ENCODE measurements around the gene FHOD1.

FHOD1 gene

DNA sequence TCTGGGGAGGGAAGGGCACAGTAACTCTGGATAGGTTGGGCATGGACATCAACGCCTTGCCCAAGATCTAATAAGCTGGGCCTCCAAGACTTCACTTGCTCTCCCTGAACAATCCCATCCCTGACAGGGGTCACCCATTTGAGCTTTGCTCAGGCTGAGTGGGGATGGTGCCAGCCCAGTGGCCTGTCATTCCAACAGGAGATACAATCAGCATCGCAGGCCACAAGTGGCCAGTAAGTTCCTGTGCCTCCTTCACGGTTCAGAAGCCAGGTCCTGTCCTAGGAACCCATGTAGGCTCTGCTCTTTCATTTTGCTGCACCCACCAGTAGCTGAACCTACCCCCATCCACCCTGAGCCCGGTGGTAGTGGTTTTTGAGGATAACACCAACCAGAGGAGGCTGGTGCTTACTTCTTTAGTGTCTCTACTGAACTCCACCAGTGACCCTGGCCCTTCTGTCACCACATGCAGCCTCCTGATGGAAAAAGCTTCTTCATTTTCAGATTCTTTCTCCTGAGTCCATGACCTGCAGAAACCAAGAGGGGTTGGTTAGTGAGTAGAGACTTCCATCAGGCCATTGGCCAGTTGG, 47.0 kb upstream of the FHOD1 start:
- no peak overlapping the region for H3K27ac ChIP-seq (ENCODE audit: low read depth, low read length, poor library complexity, severe bottlenecking)
- H3K9me2 ChIP-seq (ENCODE audit: low read depth, low read length), result no peaks in the 10 kb centered on the region
- H3K4me1 ChIP-seq (ENCODE audit: insufficient read depth, low read length, severe bottlenecking), result no peaks in the 10 kb centered on the region
- no peak overlapping the region for H3K9ac ChIP-seq (ENCODE audit: low read length)
- no peaks in the 10 kb centered on the region for H3F3A ChIP-seq (ENCODE audit: insufficient read depth, low read length)
- no peaks in the 10 kb centered on the region for H3K9me3 ChIP-seq (ENCODE audit: low read length)
- no peaks in the 10 kb centered on the region for H3K79me2 ChIP-seq (ENCODE audit: insufficient read depth, low read length)
- no peak overlapping the region for H3K4me3 ChIP-seq (ENCODE audit: low read depth, low read length, poor library complexity, severe bottlenecking)
- TF ChIP-seq, protein P1, sequence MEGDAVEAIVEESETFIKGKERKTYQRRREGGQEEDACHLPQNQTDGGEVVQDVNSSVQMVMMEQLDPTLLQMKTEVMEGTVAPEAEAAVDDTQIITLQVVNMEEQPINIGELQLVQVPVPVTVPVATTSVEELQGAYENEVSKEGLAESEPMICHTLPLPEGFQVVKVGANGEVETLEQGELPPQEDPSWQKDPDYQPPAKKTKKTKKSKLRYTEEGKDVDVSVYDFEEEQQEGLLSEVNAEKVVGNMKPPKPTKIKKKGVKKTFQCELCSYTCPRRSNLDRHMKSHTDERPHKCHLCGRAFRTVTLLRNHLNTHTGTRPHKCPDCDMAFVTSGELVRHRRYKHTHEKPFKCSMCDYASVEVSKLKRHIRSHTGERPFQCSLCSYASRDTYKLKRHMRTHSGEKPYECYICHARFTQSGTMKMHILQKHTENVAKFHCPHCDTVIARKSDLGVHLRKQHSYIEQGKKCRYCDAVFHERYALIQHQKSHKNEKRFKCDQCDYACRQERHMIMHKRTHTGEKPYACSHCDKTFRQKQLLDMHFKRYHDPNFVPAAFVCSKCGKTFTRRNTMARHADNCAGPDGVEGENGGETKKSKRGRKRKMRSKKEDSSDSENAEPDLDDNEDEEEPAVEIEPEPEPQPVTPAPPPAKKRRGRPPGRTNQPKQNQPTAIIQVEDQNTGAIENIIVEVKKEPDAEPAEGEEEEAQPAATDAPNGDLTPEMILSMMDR (IDR thresholded peaks at IDR 0.05; ENCODE audit: low read length), result no peak
- TF ChIP-seq EZH2 (IDR thresholded peaks at IDR 0.05; ENCODE audit: borderline replicate concordance, low read length), result no peak
- H3K4me2 ChIP-seq (ENCODE audit: low read length), result no peak overlapping the region
- H2AFZ ChIP-seq (ENCODE audit: low read length), result no peak overlapping the region
- H4K20me1 ChIP-seq (ENCODE audit: insufficient read depth, low read length), result no peaks in the 10 kb centered on the region
- H3K27me3 ChIP-seq (ENCODE audit: insufficient read depth, low read length), result peaks cover 5% of the 10 kb centered on the region; the same call in 1 of the 2 replicates
- H3K36me3 ChIP-seq (ENCODE audit: insufficient read depth, low read length), result no peaks in the 10 kb centered on the region

DNA sequence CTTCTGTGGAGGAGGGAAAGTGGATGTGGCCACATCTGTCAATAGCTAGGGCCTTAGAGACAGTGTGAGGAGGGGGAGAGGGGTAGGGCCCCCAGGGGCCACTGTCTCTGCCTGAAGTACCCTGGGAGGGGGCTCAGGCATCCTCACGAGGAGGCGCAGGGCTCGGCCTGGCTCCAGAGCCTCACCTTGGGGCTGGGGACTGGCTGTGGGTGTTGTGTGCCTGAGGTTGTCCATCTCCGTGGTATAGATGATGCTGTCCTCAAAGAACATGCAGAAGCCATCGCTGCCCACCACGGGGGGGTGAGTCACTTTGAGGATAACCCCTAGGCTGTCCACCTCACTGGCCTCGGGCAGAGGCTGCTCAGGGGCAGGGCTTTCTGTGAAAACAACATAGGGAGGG, 44.2 kb upstream of the FHOD1 start:
- H3K4me3 ChIP-seq (ENCODE audit: low read depth, low read length, poor library complexity, severe bottlenecking), result no peak overlapping the region
- H3K79me2 ChIP-seq (ENCODE audit: insufficient read depth, low read length), result no peaks in the 10 kb centered on the region
- no peaks in the 10 kb centered on the region for H4K20me1 ChIP-seq (ENCODE audit: insufficient read depth, low read length)
- H3K9me2 ChIP-seq (ENCODE audit: low read depth, low read length), result no peaks in the 10 kb centered on the region
- no peak overlapping the region for H3K27ac ChIP-seq (ENCODE audit: low read depth, low read length, poor library complexity, severe bottlenecking)
- H3F3A ChIP-seq (ENCODE audit: insufficient read depth, low read length), result no peaks in the 10 kb centered on the region
- no peak overlapping the region for H3K4me2 ChIP-seq (ENCODE audit: low read length)
- no peaks in the 10 kb centered on the region for H3K36me3 ChIP-seq (ENCODE audit: insufficient read depth, low read length)
- TF ChIP-seq, protein P1 (IDR thresholded peaks at IDR 0.05; ENCODE audit: low read length), result no peak
- no peak for TF ChIP-seq EZH2 (IDR thresholded peaks at IDR 0.05; ENCODE audit: borderline replicate concordance, low read length)
- no peaks in the 10 kb centered on the region for H3K9me3 ChIP-seq (ENCODE audit: low read length)
- no peak overlapping the region for H3K9ac ChIP-seq (ENCODE audit: low read length)
- H3K4me1 ChIP-seq (ENCODE audit: insufficient read depth, low read length, severe bottlenecking), result no peaks in the 10 kb centered on the region
- 0 out of 2 replicates have a peak, but pooled peaks cover 4% of the 10 kb centered on the region for H3K27me3 ChIP-seq (ENCODE audit: insufficient read depth, low read length)
- no peak overlapping the region for H2AFZ ChIP-seq (ENCODE audit: low read length)

DNA sequence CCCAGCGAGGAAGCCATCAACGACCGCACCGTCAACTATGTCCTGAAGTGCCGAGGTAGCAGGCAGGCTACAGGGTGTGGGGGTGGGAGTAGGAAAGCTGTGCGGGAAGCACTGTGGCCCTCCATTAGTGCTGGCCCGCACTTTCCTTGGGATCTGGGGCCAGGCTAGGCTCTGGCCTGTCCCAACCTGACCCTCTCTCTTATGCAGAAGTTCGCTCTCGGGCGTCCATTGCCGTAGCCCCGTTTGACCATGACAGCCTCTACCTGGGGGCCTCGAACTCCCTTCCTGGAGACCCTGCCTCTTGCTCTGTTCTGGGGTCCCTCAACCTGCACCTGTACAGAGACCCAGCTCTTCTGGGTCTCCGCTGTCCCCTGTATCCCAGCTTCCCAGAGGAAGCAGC, 40.7 kb upstream of the FHOD1 start:
- no peaks in the 10 kb centered on the region for H3K79me2 ChIP-seq (ENCODE audit: insufficient read depth, low read length)
- no peaks in the 10 kb centered on the region for H4K20me1 ChIP-seq (ENCODE audit: insufficient read depth, low read length)
- TF ChIP-seq EZH2 (IDR thresholded peaks at IDR 0.05; ENCODE audit: borderline replicate concordance, low read length), result no peak
- no peaks in the 10 kb centered on the region for H3K4me1 ChIP-seq (ENCODE audit: insufficient read depth, low read length, severe bottlenecking)
- no peak overlapping the region for H3K27ac ChIP-seq (ENCODE audit: low read depth, low read length, poor library complexity, severe bottlenecking)
- H3K27me3 ChIP-seq (ENCODE audit: insufficient read depth, low read length), result no peaks in the 10 kb centered on the region
- no peak overlapping the region for H2AFZ ChIP-seq (ENCODE audit: low read length)
- H3K4me2 ChIP-seq (ENCODE audit: low read length), result no peak overlapping the region
- H3K9ac ChIP-seq (ENCODE audit: low read length), result no peak overlapping the region
- no peaks in the 10 kb centered on the region for H3K9me2 ChIP-seq (ENCODE audit: low read depth, low read length)
- no peak overlapping the region for H3K4me3 ChIP-seq (ENCODE audit: low read depth, low read length, poor library complexity, severe bottlenecking)
- H3K9me3 ChIP-seq (ENCODE audit: low read length), result no peaks in the 10 kb centered on the region
- no peaks in the 10 kb centered on the region for H3F3A ChIP-seq (ENCODE audit: insufficient read depth, low read length)
- no peaks in the 10 kb centered on the region for H3K36me3 ChIP-seq (ENCODE audit: insufficient read depth, low read length)
